Psoas muscle (tissue), 8 donors: Measurements from ENCODE around the gene VSTM4. TPM values are rescaled to one million over a fixed set of nuclear protein-coding genes. Genes with fewer than 3 reads are reported as not detected.

Experiments used
- ATAC-seq, 4 donors: fragments of 200-7000 bp; cut with Tn5 transposase; one replicate each; pipeline ENCODE4 v1.9.1; 2020; ENCODE audit warnings: moderate library complexity in 3 of 4, mild to moderate bottlenecking in 2 of 4
- DNase-seq, 2 donors: peaks; one replicate each; pipeline ENCODE4 v3.0.0-alpha.2; 2020
- H3K27ac ChIP-seq: fragments of 200-600 bp; one replicate; pipeline ENCODE4 v1.8.0; 2022
- H3K27me3 ChIP-seq, 3 donors: fragments of 200-600 bp in 1 of 3; one replicate each; pipeline versions ENCODE4 v1.6.1 to v1.8.0; 2013 to 2022; ENCODE audit warnings: low read length in 2 of 3, mild to moderate bottlenecking in 2 of 3, moderate library complexity in 1 of 3; ENCODE audit not compliant: insufficient read depth in 3 of 3
- H3K36me3 ChIP-seq, 2 donors: fragments of 200-600 bp in 1 of 2; one replicate each; pipeline versions ENCODE4 v1.6.1 to v1.8.0; 2013 to 2022; ENCODE audit warnings: low read depth in 1 of 2, mild to moderate bottlenecking in 1 of 2, moderate library complexity in 1 of 2; ENCODE audit not compliant: insufficient read depth in 1 of 2
- H3K4me1 ChIP-seq: fragments of 200-600 bp; one replicate; pipeline ENCODE4 v1.8.0; 2022
- H3K4me3 ChIP-seq: fragments of 200-600 bp; one replicate; pipeline ENCODE4 v1.8.0; 2022; ENCODE audit warnings: mild to moderate bottlenecking
- H3K9me3 ChIP-seq: fragments of 200-600 bp; one replicate; pipeline ENCODE4 v1.8.0; 2022
- CTCF ChIP-seq: fragments of 200-600 bp; IDR thresholded peaks from one replicate; pipeline ENCODE4 v1.8.0; 2022; ENCODE audit warnings: antibody characterized with exemption
- WGBS, 3 donors: extraction: QIAGEN DNeasy Blood & Tissue Kit; methylation state at CpG; one replicate each; pipeline versions ENCODE4 v1.1.6 to v1.1.7; 2013; 5-methylcytosine and 5-hydroxymethylcytosine counted together
- intact Hi-C, 2 donors: fragments of 100-400 bp; cut with DNase I; formaldehyde crosslinking; loops; one replicate each; pipeline versions ENCODE4 v1.11.0 to v1.14.2; 2022
- polyA plus RNA-seq, 3 donors: library from polyadenylated mRNA; stranded (reverse); fragments of 200-250 nt; gene quantifications; one replicate each; pipeline ENCODE4 v1.2.3, GENCODE V29; 2013
- total RNA-seq, 4 donors: library from RNA; stranded (reverse); fragmentation: NEBNext Ultra II Directional in 2 of 4; extraction: Animal tissue kit (Norgen Biotek cat#: 25700) in 2 of 4; gene quantifications; one replicate each; pipeline versions ENCODE4 v1.2.1 to v1.2.4, GENCODE V29; 2021 to 2023
- donor health status: healthy with polysubstance abuse.
- donor health status: DM: no; HTN: no; CAD: no; lungs with moderate emphysema.
- donor health status: Bipolar disorder and iron deficiency.
- donor health status: healthy.
- donor health status: DM: yes; HTN: yes; CAD: no.
- donor health status: DM: no; HTN: no; CAD: no.
- donor health status: DM: no; HTN: no; CAD: no.
- donor health status: DM: yes; HTN: yes; CAD: no.

VSTM4 gene
- total and polyA plus RNA-seq, 7 donors = 1.0 to 4.4 (median 1.8) TPM

GRCh38 chr10:49123981-49124950 lies 8.9 kb upstream of the VSTM4 start:
- intact Hi-C loops = no loop called here
- DNase-seq = no peak

GRCh38 chr10:49120911-49121310 lies 5.6 kb upstream of the VSTM4 start:
- no peaks in the 10 kb centered on the region for H3K27me3 ChIP-seq
- ATAC-seq (no peak), DNase-seq (no peak)
- intact Hi-C loops = no loop called here
- WGBS, 3 donors = 85 to 92% (median 90%) methylated on average over 3 of the region's 3 CpGs
- H3K4me1 ChIP-seq = no peaks in the 10 kb centered on the region
- TF ChIP-seq CTCF = no peak
- H3K4me3 ChIP-seq = no peak overlapping the region
- no peaks in the 10 kb centered on the region for H3K36me3 ChIP-seq
- H3K9me3 ChIP-seq = peaks cover 3% of the 10 kb centered on the region
- H3K27ac ChIP-seq = no peak overlapping the region

More at GRCh38 chr10:49123981-49124950, 8.9 kb upstream of the VSTM4 start:
- no peaks in the 10 kb centered on the region for H3K4me1 ChIP-seq
- no peak overlapping the region for H3K4me3 ChIP-seq
- H3K9me3 ChIP-seq = peaks cover 3% of the 10 kb centered on the region
- H3K27me3 ChIP-seq = no peaks in the 10 kb centered on the region
- TF ChIP-seq CTCF = no peak
- H3K36me3 ChIP-seq = no peaks in the 10 kb centered on the region
- no peak overlapping the region for H3K27ac ChIP-seq
- no peak for ATAC-seq
- WGBS, 3 donors = 59 to 73% (median 61%) methylated on average over 7 of the region's 7 CpGs

GRCh38 chr10:49119746-49120145 lies 4.4 kb upstream of the VSTM4 start:
- Histone ChIP-seq H3K36me3 (no peaks in the 10 kb centered on the region), H3K4me1 (no peaks in the 10 kb centered on the region), H3K4me3 (no peak overlapping the region), H3K27ac (no peak overlapping the region), H3K27me3 (peaks cover 0 to under 1% (median 0%) of the 10 kb centered on the region in 3 donors), H3K9me3 (peaks cover 3% of the 10 kb centered on the region)
- WGBS, 3 donors = 61 to 67% (median 61%) methylated on average over 3 of the region's 3 CpGs
- intact Hi-C loops = loop anchor here in 1 of 2 donors (10.0 kb wide), 1 partner anchor 115 kb away; no protein-coding TSS in a partner anchor
- DNase-seq (no peak), ATAC-seq (no peak)
- no peak for TF ChIP-seq CTCF

- DNase-seq = no peak
- Histone ChIP-seq H3K9me3 (no peaks in the 10 kb centered on the region), H3K27ac (no peak overlapping the region), H3K36me3 (no peaks in the 10 kb centered on the region), H3K4me1 (no peaks in the 10 kb centered on the region), H3K4me3 (no peak overlapping the region), H3K27me3 (peaks cover 0 to 6% (median 0%) of the 10 kb centered on the region in 3 donors)
- WGBS, 3 donors = 45 to 58% (median 50%) methylated on average over 6 of the region's 6 CpGs
- ATAC-seq = no peak
- no peak for TF ChIP-seq CTCF
- intact Hi-C loops = loop anchor here in 1 of 2 donors (10.0 kb wide), 1 partner anchor 114 kb away; no protein-coding TSS in a partner anchor
Observed at GRCh38 chr10:49118430-49119074, 3.2 kb upstream of the VSTM4 start.
